ENCODE measurements around the gene ADAMTS8. TPM values are rescaled to one million over a fixed set of nuclear protein-coding genes. Genes with fewer than 3 reads are reported as not detected.

The ADAMTS8 gene
- total RNA-seq, 1 experiment from 2014 or later = not detected

Other genes starting within 250 kb of the ADAMTS8 start
- 10.8 and 14.5 TPM in 2 replicates for gene ZBTB44, start 113.7 kb downstream of the ADAMTS8 start, total RNA-seq (2014; rRNA removed; shearing (Covaris generic))
- 0.67 and 1.0 TPM in 2 replicates for gene ADAMTS15, start 20.0 kb upstream of the ADAMTS8 start, total RNA-seq (2014; rRNA removed; shearing (Covaris generic))

All from A172 (cell line).